DOHH2 (cell line): Measurements from ENCODE around the gene LTC4S.

Source experiments
- EZH2phosphoT487 ChIP-seq: fragments of 200-600 bp; sonication (generic); IDR thresholded peaks from 2 replicates; pipeline ENCODE4 v1.6.1; 2017; ENCODE audit warnings: borderline replicate concordance, mild to moderate bottlenecking, antibody characterized with exemption, low read length, moderate library complexity, mixed read lengths
- TF ChIP-seq, protein P1 (sequence below): fragments of 200-600 bp; sonication (generic); IDR thresholded peaks from one replicate; pipeline ENCODE4 v1.5.1; 2014; ENCODE audit warnings: antibody characterized with exemption, mild to moderate bottlenecking, low read depth, low read length; ENCODE audit not compliant: poor library complexity, severe bottlenecking

DNA sequence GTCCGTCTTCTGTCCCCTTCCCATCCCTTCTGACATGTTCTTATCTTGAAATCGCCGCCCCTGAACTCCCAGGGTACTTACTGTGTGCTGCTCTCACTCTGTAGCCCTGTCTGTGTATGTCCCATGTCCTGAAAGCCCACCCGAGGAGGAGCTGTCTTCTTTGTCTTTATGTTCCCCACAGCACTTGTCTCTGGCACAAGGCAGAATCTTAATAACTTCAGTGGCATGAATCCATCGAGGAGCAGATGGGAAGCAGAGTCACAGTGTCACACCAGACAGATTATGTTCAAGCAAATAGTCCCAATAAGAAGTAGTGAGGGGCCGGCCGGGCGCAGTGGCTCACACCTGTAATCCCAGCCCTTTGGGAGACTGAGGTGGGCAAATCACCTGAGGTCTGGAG lies 29.7 kb upstream of the LTC4S start:
- TF ChIP-seq, protein P1, sequence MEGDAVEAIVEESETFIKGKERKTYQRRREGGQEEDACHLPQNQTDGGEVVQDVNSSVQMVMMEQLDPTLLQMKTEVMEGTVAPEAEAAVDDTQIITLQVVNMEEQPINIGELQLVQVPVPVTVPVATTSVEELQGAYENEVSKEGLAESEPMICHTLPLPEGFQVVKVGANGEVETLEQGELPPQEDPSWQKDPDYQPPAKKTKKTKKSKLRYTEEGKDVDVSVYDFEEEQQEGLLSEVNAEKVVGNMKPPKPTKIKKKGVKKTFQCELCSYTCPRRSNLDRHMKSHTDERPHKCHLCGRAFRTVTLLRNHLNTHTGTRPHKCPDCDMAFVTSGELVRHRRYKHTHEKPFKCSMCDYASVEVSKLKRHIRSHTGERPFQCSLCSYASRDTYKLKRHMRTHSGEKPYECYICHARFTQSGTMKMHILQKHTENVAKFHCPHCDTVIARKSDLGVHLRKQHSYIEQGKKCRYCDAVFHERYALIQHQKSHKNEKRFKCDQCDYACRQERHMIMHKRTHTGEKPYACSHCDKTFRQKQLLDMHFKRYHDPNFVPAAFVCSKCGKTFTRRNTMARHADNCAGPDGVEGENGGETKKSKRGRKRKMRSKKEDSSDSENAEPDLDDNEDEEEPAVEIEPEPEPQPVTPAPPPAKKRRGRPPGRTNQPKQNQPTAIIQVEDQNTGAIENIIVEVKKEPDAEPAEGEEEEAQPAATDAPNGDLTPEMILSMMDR: no peak
- TF ChIP-seq EZH2phosphoT487: no peak
